GM23248 (cell line): ENCODE data around the gene RNF180.
"Not testable (repeated sequence)": the region's sequence is repeated elsewhere in the genome, so short reads cannot be mapped to it uniquely, and the experiment has no call there.

Experiments used
- EZH2 ChIP-seq: fragments of 200-600 bp; sonication (generic); IDR thresholded peaks from 2 replicates; pipeline ENCODE4 v1.6.1; 2018; ENCODE audit warnings: antibody characterized with exemption, mild to moderate bottlenecking; ENCODE audit not compliant: insufficient read depth, poor library complexity, severe bottlenecking
- EZH2phosphoT487 ChIP-seq: fragments of 200-600 bp; sonication (generic); IDR thresholded peaks from 2 replicates; pipeline ENCODE4 v1.6.1; 2018; ENCODE audit warnings: antibody characterized with exemption, moderate library complexity, mild to moderate bottlenecking, low read depth; ENCODE audit not compliant: insufficient read depth

- TF ChIP-seq EZH2, EZH2phosphoT487: not testable (repeated sequence)
Measured at GRCh38 chr5:64288496-64288895, 122.9 kb downstream of the RNF180 start.
